HG03159 (cell line): ENCODE results near the gene TMEM256.

Source experiments
- ATAC-seq: cut with Tn5 transposase; IDR thresholded peaks from one replicate; pipeline ENCODE4 v1.9.1; 2021; ENCODE audit warnings: mild to moderate bottlenecking, moderate library complexity; ENCODE audit not compliant: unreplicated experiment

Gene TMEM256

DNA sequence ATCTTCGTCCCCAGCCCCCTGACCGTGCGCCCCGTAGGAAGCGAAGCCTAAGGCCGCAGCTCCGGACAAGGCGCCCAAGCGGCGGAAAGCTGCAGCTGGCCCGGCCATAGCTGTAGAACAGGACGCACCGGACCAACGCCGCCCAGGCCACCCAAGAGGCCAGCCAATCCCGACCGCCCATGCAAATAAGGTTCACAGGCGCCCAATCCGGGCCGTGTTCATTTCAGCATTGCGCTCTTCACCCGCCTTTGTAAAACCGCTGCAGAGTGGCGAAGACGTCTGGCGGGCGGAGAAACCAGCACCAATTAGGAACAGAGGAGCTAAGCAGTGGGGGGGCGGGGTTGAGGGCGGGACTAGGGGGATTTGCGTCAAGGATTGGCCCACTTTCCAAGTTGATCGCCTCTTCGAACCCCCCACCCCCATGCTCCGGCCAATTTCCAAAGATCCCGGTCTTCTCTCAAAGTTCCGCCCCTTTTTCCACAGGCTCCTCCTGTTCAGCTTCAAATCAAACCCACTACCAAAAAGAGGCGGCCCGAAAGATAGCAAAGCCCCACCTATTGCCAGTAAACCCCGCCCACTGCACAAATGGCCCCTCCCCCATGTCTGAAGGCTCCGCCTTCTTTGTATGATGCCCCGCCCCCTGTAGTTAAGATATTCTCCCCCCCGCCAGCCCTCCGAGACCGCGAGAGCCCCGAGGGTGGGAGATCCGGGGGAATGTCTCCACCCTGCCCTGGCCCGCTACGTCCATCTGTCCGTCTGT is at the start of gene TMEM256:
TMEM256 (minus strand) TSS at position 121 of the 760 bp plus-strand sequence; CDS start at position 108, 13 bp downstream.
- ATAC-seq, result peak; percentile 92

GRCh38 chr17:7448461-7448860 is 44.6 kb upstream of the TMEM256 start:
- no peak for ATAC-seq

DNA sequence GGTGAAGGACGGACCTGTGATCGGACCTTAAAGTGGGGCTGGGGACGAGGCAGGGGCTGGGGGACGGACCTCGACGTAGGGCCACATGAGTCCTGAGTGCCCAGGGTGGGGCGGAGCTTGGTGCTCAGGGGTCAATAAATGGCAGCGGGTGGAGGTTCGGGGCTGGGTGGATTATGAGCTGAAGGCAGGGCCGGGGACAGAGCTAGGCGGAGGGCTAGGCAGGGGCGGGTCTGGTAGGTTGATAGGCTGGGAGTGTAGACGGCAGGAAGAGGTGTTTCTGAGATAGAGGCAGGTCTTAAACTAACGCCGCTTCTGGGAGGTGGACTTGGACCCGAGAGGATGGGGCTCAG is 41.7 kb upstream of the TMEM256 start:
- ATAC-seq, result no peak

DNA sequence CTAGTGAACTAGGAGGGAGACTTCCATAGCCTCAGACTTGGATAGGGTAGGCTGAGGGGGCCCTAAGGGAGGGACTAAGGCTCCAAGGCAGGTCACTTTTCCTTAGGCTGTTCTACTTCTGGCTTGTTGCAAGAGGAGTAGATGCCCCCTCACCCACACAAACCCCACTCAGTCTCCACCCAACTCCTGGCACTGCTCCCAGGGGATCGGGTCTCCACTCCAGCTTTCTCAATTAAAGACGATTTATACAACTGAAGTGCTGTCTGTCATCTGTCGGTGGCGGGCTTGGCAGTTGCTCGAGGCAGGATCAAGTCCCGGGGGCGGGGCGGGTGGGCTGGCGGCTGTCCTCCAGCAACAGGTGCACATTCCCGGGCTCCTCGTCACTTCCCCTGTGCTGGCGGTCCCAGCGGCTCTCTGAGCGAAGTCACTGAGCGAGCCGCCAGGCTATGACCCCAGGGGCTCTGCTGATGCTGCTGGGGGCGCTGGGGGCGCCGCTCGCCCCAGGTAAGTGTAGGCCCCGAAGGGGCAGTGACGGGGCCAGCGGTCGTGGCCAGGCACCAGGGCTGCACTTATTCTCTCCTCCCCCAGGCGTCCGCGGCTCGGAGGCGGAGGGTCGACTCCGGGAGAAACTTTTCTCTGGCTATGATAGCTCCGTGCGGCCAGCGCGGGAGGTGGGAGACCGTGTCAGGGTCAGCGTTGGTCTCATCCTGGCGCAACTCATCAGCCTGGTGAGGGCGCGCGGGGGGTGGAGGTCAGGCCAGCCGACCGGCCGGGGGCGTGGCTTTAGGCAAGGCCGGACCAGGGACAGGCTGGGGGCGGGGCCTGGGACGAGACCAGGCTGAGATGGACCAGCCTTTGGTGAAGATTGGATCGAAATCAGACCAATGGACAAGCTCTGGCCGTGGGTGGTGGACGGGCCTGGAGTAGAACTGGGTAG is 41.1 kb upstream of the TMEM256 start, which contains the start of gene CHRNB1:
CHRNB1 (plus strand) TSS at position 380 of the 937 bp plus-strand sequence; CDS start at position 447, 67 bp downstream.
- ATAC-seq, result no peak

- ATAC-seq, result no peak
Measured at GRCh38 chr17:7443499-7444485, 39.9 kb upstream of the TMEM256 start.

DNA sequence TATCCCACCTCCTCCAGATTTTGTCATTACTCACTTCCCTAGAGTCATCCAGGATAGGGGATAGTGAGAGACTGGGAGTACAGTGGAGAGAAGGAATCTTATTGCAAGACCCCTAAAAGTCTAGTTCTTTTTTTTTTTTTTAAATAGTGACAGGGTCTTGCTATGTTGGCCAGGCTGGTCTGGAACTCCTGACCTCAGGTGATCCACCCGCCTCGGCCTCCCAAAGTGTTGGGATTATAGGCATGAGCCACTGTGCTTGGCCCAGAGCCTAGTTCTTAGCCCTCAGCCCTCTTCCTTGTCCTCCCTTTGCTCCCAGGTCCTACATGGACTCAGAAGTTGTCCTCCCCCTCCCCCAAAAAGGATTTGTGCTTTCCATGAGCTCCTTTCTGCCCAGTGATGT is 38.2 kb upstream of the TMEM256 start:
- ATAC-seq, result no peak

- no peak for ATAC-seq
Measured at GRCh38 chr17:7441266-7441665, 37.4 kb upstream of the TMEM256 start.

- no peak for ATAC-seq
Measured at GRCh38 chr17:7440834-7441195, 36.9 kb upstream of the TMEM256 start.

GRCh38 chr17:7440113-7440833 is 36.4 kb upstream of the TMEM256 start:
- ATAC-seq, result no peak

DNA sequence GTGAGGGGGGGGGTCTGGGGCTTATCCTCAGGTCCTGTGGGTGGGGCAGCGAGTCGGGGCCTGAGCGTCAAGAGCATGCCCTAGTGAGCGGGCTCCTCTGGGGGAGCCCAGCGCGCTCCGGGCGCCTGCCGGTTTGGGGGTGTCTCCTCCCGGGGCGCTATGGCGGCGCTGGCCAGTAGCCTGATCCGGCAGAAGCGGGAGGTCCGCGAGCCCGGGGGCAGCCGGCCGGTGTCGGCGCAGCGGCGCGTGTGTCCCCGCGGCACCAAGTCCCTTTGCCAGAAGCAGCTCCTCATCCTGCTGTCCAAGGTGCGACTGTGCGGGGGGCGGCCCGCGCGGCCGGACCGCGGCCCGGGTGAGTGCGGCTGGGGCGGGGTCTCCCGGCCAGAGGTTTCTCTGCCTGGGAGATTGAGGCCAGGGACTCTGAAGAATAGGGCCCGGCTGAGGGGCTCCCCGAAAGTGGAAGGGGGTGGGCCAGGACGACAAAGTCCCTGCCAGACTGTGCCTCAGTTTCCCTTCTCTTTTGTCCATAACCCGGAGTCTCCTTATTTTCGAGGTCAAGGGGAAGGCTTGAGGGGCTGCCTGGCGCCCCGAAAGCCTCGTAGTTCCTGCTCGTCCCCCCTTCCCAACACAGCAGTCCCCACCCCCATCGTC is 35.7 kb upstream of the TMEM256 start, which contains the start of gene FGF11:
FGF11 (plus strand) TSS at position 51 of the 651 bp plus-strand sequence; CDS start at position 160, 109 bp downstream.
- ATAC-seq, result no peak

DNA sequence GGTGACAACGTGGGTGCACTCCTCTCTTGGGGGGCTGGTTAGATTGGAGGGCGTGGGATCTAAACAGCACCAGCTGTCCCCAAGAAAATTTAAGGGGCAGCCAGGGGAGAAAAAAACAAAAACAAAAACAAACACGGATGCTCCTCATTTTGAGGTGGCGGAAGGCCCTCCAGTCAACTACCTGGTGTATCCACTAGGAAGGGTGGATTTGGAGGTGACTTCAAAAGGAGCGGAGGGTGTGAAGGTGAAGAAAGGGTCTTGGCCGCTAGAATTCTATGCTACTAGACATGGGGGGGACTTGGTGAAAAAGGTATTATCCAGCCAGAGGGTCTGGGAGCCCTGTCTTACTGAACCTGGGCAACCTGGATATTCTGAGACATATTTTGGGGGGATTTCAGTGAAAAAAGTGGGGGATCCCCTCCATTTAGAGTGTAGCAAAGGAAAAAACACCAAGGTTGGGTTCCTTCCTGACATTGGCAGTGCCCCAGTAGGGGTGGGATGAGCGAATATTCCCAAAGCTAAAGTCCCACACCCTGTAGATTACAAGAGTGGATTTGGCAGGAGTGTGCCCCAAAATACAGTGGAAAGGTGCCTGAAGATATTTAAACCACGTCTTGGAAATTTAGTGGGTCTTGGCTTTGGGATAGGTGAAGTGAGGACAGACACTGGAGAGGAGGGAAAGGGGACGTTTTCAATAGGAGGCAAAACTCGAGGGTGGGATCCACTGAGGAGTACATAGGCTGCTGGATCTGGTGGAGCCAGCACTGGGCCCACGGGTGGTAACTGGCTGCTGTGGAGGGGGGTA is 35.0 kb upstream of the TMEM256 start:
- no peak for ATAC-seq

DNA sequence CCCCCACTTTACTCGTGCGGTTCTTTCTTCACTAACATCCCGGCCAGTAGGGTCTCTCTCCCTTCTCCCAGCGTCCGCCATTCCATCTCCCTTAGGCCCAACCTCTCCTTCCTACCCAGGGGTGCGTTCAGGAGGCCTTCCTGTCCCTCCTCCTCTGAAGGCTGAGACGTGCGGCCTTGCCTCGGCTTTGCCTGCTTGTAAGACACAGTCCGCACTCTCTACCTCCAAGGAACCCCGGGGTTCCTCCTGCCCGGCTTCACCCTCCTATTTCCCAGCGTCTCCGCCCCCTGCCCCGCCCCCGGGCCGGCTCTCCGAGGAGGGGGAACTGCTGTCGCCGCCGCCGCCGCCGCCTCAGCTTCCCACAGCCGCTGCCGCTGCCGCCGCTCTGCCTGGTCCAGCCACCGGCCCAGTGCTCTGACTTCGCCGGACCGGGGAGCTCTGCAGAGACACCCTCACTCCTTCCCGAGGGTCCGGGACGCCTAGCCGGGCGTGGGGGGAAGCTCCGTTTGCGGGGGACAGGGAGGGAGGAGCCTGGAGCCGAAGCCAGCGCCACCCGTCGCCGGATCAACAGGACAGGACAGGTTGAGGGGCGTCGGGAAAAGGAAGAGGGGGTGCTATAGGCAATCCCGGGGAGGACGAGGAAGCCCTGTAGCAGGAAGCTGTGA is 34.2 kb upstream of the TMEM256 start:
- ATAC-seq, result no peak

- ATAC-seq, result no peak
Measured at GRCh38 chr17:7437369-7437863, 33.5 kb upstream of the TMEM256 start.

- ATAC-seq, result no peak
Measured at GRCh38 chr17:7436556-7437368, 32.9 kb upstream of the TMEM256 start.

DNA sequence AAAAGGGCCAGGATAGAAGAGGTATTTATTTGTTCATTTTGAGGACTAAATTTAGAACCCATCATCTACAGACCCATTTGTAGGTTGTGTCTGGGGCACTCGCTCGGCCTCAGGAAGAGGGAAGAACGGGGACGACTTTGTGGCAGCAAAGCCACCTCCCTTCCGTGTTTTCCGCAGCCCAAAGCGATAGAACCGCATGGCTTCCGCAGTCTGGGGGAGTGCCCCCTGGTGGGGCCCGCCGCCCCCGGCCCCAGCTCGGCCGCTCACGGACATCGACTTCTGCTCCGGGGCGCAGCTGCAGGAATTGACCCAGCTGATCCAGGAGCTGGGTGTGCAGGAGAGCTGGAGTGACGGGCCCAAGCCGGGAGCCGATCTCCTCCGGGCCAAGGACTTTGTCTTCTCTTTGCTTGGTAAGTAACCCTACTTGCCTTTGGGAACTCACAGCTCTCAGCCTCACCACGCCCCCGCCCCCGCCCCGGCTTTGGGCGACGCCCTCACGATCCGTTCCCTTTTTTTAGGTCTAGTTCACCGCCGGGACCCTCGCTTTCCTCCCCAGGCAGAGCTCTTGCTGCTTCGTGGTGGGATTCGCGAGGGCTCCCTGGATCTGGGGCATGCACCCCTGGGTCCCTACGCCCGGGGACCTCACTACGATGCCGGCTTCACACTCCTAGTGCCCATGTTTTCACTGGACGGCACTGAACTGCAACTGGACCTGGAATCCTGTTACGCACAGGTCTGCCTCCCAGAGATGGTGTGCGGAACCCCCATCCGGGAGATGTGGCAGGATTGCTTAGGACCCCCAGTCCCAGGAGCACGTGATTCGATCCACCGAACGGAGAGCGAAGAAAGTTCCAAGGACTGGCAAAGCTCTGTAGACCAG is 32.0 kb upstream of the TMEM256 start:
- peak; percentile 12 for ATAC-seq

- ATAC-seq, result no peak
Measured at GRCh38 chr17:7432296-7432695, 28.4 kb upstream of the TMEM256 start.
